CD14-positive monocyte (primary cell): Measurements from ENCODE around the gene GTF2B. TPM values are rescaled to one million over a fixed set of nuclear protein-coding genes. Genes with fewer than 3 reads are reported as not detected.

Experiments
- DNase-seq, 3 donors: peaks; one replicate each; pipeline ENCODE4 v3.0.0-alpha.2; 2011 to 2022
- H2AFZ ChIP-seq: 2 replicates; pipeline ENCODE4 v1.6.0; 2012; ENCODE audit warnings: mild to moderate bottlenecking, low read depth, low read length, inconsistent platforms; ENCODE audit not compliant: insufficient read depth, poor library complexity, severe bottlenecking
- H3K27ac ChIP-seq, 2 donors: 1 replicate in 1 of 2; 2 replicates in 1 of 2; pipeline ENCODE4 v1.5.1; 2012 to 2013; ENCODE audit warnings: low read length in 2 of 2, control low read depth in 1 of 2, inconsistent platforms in 1 of 2, low read depth in 1 of 2, mild to moderate bottlenecking in 1 of 2
- H3K27me3 ChIP-seq, 2 donors: one replicate each; pipeline versions ENCODE4 v1.6.0 to v1.6.1; 2011 to 2013; ENCODE audit warnings: low read length in 2 of 2; ENCODE audit not compliant: control insufficient read depth in 2 of 2, insufficient read depth in 2 of 2
- H3K36me3 ChIP-seq, 2 donors: replicated peaks in 1 of 2; 1 replicate in 1 of 2; 2 replicates in 1 of 2; pipeline versions ENCODE4 v1.5.1 to v1.6.1; 2012 to 2013; ENCODE audit warnings: low read length in 2 of 2, control low read depth in 1 of 2, inconsistent platforms in 1 of 2, mild to moderate bottlenecking in 1 of 2; ENCODE audit not compliant: insufficient read depth in 2 of 2, control insufficient read depth in 1 of 2
- H3K4me1 ChIP-seq, 2 donors: 1 replicate in 1 of 2; 2 replicates in 1 of 2; pipeline versions ENCODE4 v1.5.1 to v1.6.1; 2012 to 2013; ENCODE audit warnings: low read length in 2 of 2, control low read depth in 1 of 2, inconsistent platforms in 1 of 2, mild to moderate bottlenecking in 1 of 2, moderate library complexity in 1 of 2; ENCODE audit not compliant: insufficient read depth in 2 of 2, control insufficient read depth in 1 of 2
- H3K4me2 ChIP-seq: replicated peaks from 2 replicates; pipeline ENCODE3; 2012; ENCODE audit warnings: low read length, moderate library complexity, mild to moderate bottlenecking; ENCODE audit not compliant: poor library complexity, severe bottlenecking; ENCODE audit errors: extremely low read depth
- H3K4me3 ChIP-seq, 3 experiments: fragments of 200-600 bp in 1 of 3; sonication (generic) in 1 of 3; replicated peaks in 1 of 3; 1 replicate in 2 of 3; 2 replicates in 1 of 3; pipeline ENCODE4 v1.5.1; 2011 to 2013; ENCODE audit warnings: low read length in 3 of 3, mild to moderate bottlenecking in 3 of 3, control low read depth in 2 of 3, low read depth in 2 of 3, inconsistent platforms in 1 of 3, moderate library complexity in 1 of 3
- H3K79me2 ChIP-seq: 2 replicates; pipeline ENCODE4 v1.6.0; 2012; ENCODE audit warnings: mild to moderate bottlenecking, control low read depth, inconsistent platforms, low read length, moderate library complexity; ENCODE audit not compliant: insufficient read depth
- H3K9ac ChIP-seq: 2 replicates; pipeline ENCODE4 v1.6.0; 2017; ENCODE audit warnings: low read length, mild to moderate bottlenecking; ENCODE audit not compliant: insufficient read depth, poor library complexity, severe bottlenecking
- H3K9me3 ChIP-seq, 2 donors: replicated peaks in 1 of 2; 1 replicate in 1 of 2; 2 replicates in 1 of 2; pipeline versions ENCODE4 v1.5.1 to v1.6.1; 2012 to 2013; ENCODE audit warnings: low read length in 2 of 2, control low read depth in 1 of 2; ENCODE audit not compliant: control insufficient read depth in 1 of 2, insufficient read depth in 1 of 2
- H4K20me1 ChIP-seq: 2 replicates; pipeline ENCODE4 v1.6.0; 2012; ENCODE audit warnings: mild to moderate bottlenecking, low read length, control low read depth, moderate library complexity; ENCODE audit not compliant: insufficient read depth
- H3K27ac Mint-ChIP-seq, 7 donors: one replicate each; pipeline ENCODE4 v1.8.0; 2020; ENCODE audit warnings: mild to moderate bottlenecking in 7 of 7, mixed read lengths in 7 of 7, moderate library complexity in 6 of 7, inconsistent platforms in 2 of 7
- H3K27me3 Mint-ChIP-seq, 3 donors: one replicate each; pipeline ENCODE4 v1.8.0; 2021 to 2022; ENCODE audit warnings: low read depth in 3 of 3, mild to moderate bottlenecking in 3 of 3, mixed read lengths in 3 of 3, moderate library complexity in 3 of 3, inconsistent platforms in 1 of 3
- H3K36me3 Mint-ChIP-seq, 2 donors: one replicate each; pipeline ENCODE4 v1.8.0; 2020; ENCODE audit warnings: mixed read lengths in 2 of 2, inconsistent platforms in 1 of 2, mild to moderate bottlenecking in 1 of 2
- H3K4me1 Mint-ChIP-seq: one replicate; pipeline ENCODE4 v1.8.0; 2020; ENCODE audit warnings: mild to moderate bottlenecking, mixed read lengths
- H3K4me3 Mint-ChIP-seq, 2 donors: one replicate each; pipeline ENCODE4 v1.8.0; 2020; ENCODE audit warnings: mild to moderate bottlenecking in 2 of 2, mixed read lengths in 2 of 2, moderate library complexity in 1 of 2
- H3K9me3 Mint-ChIP-seq, 7 donors: one replicate each; pipeline ENCODE4 v1.8.0; 2020 to 2022; ENCODE audit warnings: mixed read lengths in 7 of 7, mild to moderate bottlenecking in 6 of 7, moderate library complexity in 6 of 7, inconsistent platforms in 2 of 7
- WGBS: methylation state at CpG from one replicate; pipeline ENCODE4 v1.1.5; 2013; ENCODE audit warnings: missing lambda C conversion rate; ENCODE audit not compliant: insufficient coverage; 5-methylcytosine and 5-hydroxymethylcytosine counted together
- intact Hi-C, 2 donors: fragments of 100-400 bp; cut with micrococcal nuclease; formaldehyde crosslinking; loops; one replicate each; pipeline versions ENCODE4 v1.15.0 to v1.15.1; 2023
- polyA plus RNA-seq, 3 donors: library from polyadenylated mRNA; depleted of rRNA in 1 of 3; unstranded in 2 of 3; stranded (reverse) in 1 of 3; fragments of 300-500 nt in 2 of 3; fragments of >200 nt in 1 of 3; fragmentation: Illumina TruSeq in 2 of 3; gene quantifications; 1 replicate in 2 of 3; 2 replicates in 1 of 3; pipeline ENCODE4 v1.2.3, GENCODE V29; 2012 to 2021
- TF ChIP-seq, protein P1 (sequence below): fragments of 200-600 bp; IDR thresholded peaks from one replicate; pipeline ENCODE4 v1.8.0; 2022; ENCODE audit warnings: antibody characterized with exemption, mild to moderate bottlenecking

Gene GTF2B
- polyA plus RNA-seq, 3 donors, result 26.9 to 46.1 (median 39.2) TPM

DNA sequence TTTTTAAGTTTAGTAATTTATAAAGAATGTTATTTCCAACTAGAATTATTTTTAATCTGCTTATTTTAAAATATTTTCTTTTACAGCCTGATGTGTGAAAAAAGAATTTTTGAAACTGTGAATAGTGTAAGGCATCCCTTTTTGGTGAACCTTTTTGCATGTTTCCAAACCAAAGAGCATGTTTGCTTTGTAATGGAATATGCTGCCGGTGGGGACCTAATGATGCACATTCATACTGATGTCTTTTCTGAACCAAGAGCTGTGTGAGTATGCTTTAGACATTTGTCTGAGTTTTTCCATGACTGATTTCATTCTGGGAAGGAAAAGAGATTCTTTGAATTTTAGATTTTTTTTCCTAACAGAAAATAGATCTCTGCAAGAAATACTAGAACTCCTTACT is 77.9 kb downstream of the GTF2B start:
- no peak for DNase-seq
- H3K4me2 ChIP-seq, result no peak overlapping the region
- H2AFZ ChIP-seq, result no peak overlapping the region
- TF ChIP-seq, protein P1, sequence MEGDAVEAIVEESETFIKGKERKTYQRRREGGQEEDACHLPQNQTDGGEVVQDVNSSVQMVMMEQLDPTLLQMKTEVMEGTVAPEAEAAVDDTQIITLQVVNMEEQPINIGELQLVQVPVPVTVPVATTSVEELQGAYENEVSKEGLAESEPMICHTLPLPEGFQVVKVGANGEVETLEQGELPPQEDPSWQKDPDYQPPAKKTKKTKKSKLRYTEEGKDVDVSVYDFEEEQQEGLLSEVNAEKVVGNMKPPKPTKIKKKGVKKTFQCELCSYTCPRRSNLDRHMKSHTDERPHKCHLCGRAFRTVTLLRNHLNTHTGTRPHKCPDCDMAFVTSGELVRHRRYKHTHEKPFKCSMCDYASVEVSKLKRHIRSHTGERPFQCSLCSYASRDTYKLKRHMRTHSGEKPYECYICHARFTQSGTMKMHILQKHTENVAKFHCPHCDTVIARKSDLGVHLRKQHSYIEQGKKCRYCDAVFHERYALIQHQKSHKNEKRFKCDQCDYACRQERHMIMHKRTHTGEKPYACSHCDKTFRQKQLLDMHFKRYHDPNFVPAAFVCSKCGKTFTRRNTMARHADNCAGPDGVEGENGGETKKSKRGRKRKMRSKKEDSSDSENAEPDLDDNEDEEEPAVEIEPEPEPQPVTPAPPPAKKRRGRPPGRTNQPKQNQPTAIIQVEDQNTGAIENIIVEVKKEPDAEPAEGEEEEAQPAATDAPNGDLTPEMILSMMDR, result no peak
- no peaks in the 10 kb centered on the region for H3K27me3 ChIP-seq
- no peaks in the 10 kb centered on the region for H3K27me3 Mint-ChIP-seq
- H3K4me3 ChIP-seq, result no peak overlapping the region
- H3K36me3 Mint-ChIP-seq, result peaks cover 52 to 81% of the 10 kb centered on the region in 2 donors
- H3K4me1 Mint-ChIP-seq, result no peaks in the 10 kb centered on the region
- H3K36me3 ChIP-seq, result peaks cover 65 to 83% of the 10 kb centered on the region in 2 donors
- H3K4me3 Mint-ChIP-seq, result no peak overlapping the region
- H3K27ac ChIP-seq, result no peak overlapping the region
- no peak overlapping the region for H3K27ac Mint-ChIP-seq
- intact Hi-C loops, result no loop called here
- H3K79me2 ChIP-seq, result no peaks in the 10 kb centered on the region
- WGBS, result 100% methylated on average over 1 of the region's 1 CpG
- no peaks in the 10 kb centered on the region for H3K9me3 ChIP-seq
- H3K4me1 ChIP-seq, result no peaks in the 10 kb centered on the region
- no peaks in the 10 kb centered on the region for H4K20me1 ChIP-seq
- H3K9me3 Mint-ChIP-seq, result peaks cover 0 to 11% (median 7%) of the 10 kb centered on the region in 7 donors
- no peak overlapping the region for H3K9ac ChIP-seq

DNA sequence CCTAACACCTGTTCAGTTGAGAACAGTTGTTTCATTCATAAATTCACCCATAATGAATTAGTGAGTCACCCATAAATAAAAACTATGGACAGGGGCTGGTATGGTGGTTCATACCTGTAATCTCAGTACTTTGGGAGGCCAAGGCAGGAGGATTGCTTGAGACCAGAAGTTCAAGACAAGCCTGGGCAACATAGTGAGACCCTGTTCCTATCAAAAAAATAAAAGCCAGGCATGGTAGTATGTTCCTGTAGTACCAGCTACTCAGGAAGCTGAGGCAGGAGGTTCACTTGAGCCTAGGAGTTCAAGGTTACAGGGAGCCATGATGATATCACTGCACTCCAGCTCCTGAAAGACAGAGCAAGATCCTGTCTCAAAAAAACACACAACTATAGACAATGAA is 79.0 kb downstream of the GTF2B start:
- Mint-ChIP-seq H3K36me3 (peaks cover 45 to 78% of the 10 kb centered on the region in 2 donors), H3K4me1 (no peaks in the 10 kb centered on the region), H3K27ac (peak overlapping the region in 1 of 7 donors; percentile 43), H3K9me3 (peaks cover 0 to 8% (median 5%) of the 10 kb centered on the region in 7 donors), H3K4me3 (no peak overlapping the region), H3K27me3 (no peaks in the 10 kb centered on the region)
- H4K20me1 ChIP-seq, result no peaks in the 10 kb centered on the region
- H3K27me3 ChIP-seq, result no peaks in the 10 kb centered on the region
- H3K9ac ChIP-seq, result no peak overlapping the region
- TF ChIP-seq, protein P1, result no peak
- no peaks in the 10 kb centered on the region for H3K4me1 ChIP-seq
- peaks cover 70 to 89% of the 10 kb centered on the region in 2 donors for H3K36me3 ChIP-seq
- no peak overlapping the region for H3K4me2 ChIP-seq
- no peaks in the 10 kb centered on the region for H3K9me3 ChIP-seq
- no peak for DNase-seq
- H3K79me2 ChIP-seq, result no peaks in the 10 kb centered on the region
- no peak overlapping the region for H3K27ac ChIP-seq
- intact Hi-C loops, result no loop called here
- no peak overlapping the region for H2AFZ ChIP-seq
- H3K4me3 ChIP-seq, result no peak overlapping the region
